ENCODE measurements around the gene KCNJ18.
"Not testable (repeated sequence)": the region's sequence is repeated elsewhere in the genome, so short reads cannot be mapped to it uniquely, and the experiment has no call there.

The KCNJ18 gene

GRCh38 chr17:21685061-21685795 lies 7.1 kb upstream of the KCNJ18 start:
- not testable (repeated sequence) for DNase-seq (ENCODE audit: low read depth)

- DNase-seq (ENCODE audit: low read depth): no peak
Observed at GRCh38 chr17:21686165-21687015, 5.9 kb upstream of the KCNJ18 start.

- no peak for DNase-seq (ENCODE audit: low read depth)
Observed at GRCh38 chr17:21687136-21687953, 5.0 kb upstream of the KCNJ18 start.

- DNase-seq (ENCODE audit: low read depth): no peak
Observed at GRCh38 chr17:21688293-21688949, 3.9 kb upstream of the KCNJ18 start.

- DNase-seq (ENCODE audit: low read depth): peak; percentile 69
Observed at GRCh38 chr17:21689604-21690003, 2.7 kb upstream of the KCNJ18 start.

GRCh38 chr17:21690811-21691210 lies 1.5 kb upstream of the KCNJ18 start:
- DNase-seq (ENCODE audit: low read depth): not testable (repeated sequence)

- not testable (repeated sequence) for DNase-seq (ENCODE audit: low read depth)
Observed at GRCh38 chr17:21691481-21691880, 842 bp upstream of the KCNJ18 start.

- not testable (repeated sequence) for DNase-seq (ENCODE audit: low read depth)
Observed at GRCh38 chr17:21692704-21693065, 362 bp downstream of the KCNJ18 start.

- not testable (repeated sequence) for DNase-seq (ENCODE audit: low read depth)
Observed at GRCh38 chr17:21693391-21693796, 1.1 kb downstream of the KCNJ18 start.

GRCh38 chr17:21693937-21694336 lies 1.6 kb downstream of the KCNJ18 start:
- not testable (repeated sequence) for DNase-seq (ENCODE audit: low read depth)

- DNase-seq (ENCODE audit: low read depth): not testable (repeated sequence)
Observed at GRCh38 chr17:21696227-21696626, 3.9 kb downstream of the KCNJ18 start.

GRCh38 chr17:21696842-21697507 lies 4.7 kb downstream of the KCNJ18 start:
- DNase-seq (ENCODE audit: low read depth): not testable (repeated sequence)

- not testable (repeated sequence) for DNase-seq (ENCODE audit: low read depth)
Observed at GRCh38 chr17:21697508-21697860, 5.2 kb downstream of the KCNJ18 start.

- not testable (repeated sequence) for DNase-seq (ENCODE audit: low read depth)
Observed at GRCh38 chr17:21698437-21699075, 6.2 kb downstream of the KCNJ18 start.

GRCh38 chr17:21699124-21699523 lies 6.8 kb downstream of the KCNJ18 start:
- not testable (repeated sequence) for DNase-seq (ENCODE audit: low read depth)

GRCh38 chr17:21699573-21700236 lies 7.4 kb downstream of the KCNJ18 start:
- DNase-seq (ENCODE audit: low read depth): not testable (repeated sequence)

GRCh38 chr17:21701090-21701489 lies 8.8 kb downstream of the KCNJ18 start:
- not testable (repeated sequence) for DNase-seq (ENCODE audit: low read depth)

- not testable (repeated sequence) for DNase-seq (ENCODE audit: low read depth)
Observed at GRCh38 chr17:21702029-21702428, 9.7 kb downstream of the KCNJ18 start.

- not testable (repeated sequence) for DNase-seq (ENCODE audit: low read depth)
Observed at GRCh38 chr17:21702521-21702920, 10.2 kb downstream of the KCNJ18 start.

All from HS-27A (cell line).